ENCODE measurements around the gene ELOVL7. TPM values are rescaled to one million over a fixed set of nuclear protein-coding genes. Genes with fewer than 3 reads are reported as not detected.

The ELOVL7 gene
- total RNA-seq, 2 experiments from 2014 or later = 0.18 TPM; not detected in 1

GRCh38 chr5:60705144-60705543, 138.9 kb downstream of the ELOVL7 start:
- peaks cover 4% of the 10 kb centered on the region for H3K27me3 Mint-ChIP-seq
- CTCF ChIA-PET = interaction anchor here (1.4 kb wide), 1 partner anchor 36 kb away, joined by 5 read pairs; no protein-coding TSS in a partner anchor
- H3K4me1 Mint-ChIP-seq (ENCODE audit: low read depth) = peaks cover 9% of the 10 kb centered on the region
- intact Hi-C loops (cut with micrococcal nuclease) = no loop called here
- POLR2A ChIA-PET = no interaction called here
- H3K36me3 Mint-ChIP-seq (ENCODE audit: low read depth) = no peaks in the 10 kb centered on the region
- no peaks in the 10 kb centered on the region for H3K9me3 Mint-ChIP-seq
- no peak overlapping the region for H3K4me3 Mint-ChIP-seq
- no peak for DNase-seq
- no peak for ATAC-seq
- no peak for TF ChIP-seq CTCF (IDR thresholded peaks at IDR 0.05)
- H3K27ac Mint-ChIP-seq = no peak overlapping the region

GRCh38 chr5:60703944-60704343, 140.1 kb downstream of the ELOVL7 start:
- H3K36me3 Mint-ChIP-seq (ENCODE audit: low read depth) = no peaks in the 10 kb centered on the region
- H3K9me3 Mint-ChIP-seq = no peaks in the 10 kb centered on the region
- intact Hi-C loops (cut with micrococcal nuclease) = no loop called here
- ChIA-PET CTCF (no interaction called here), POLR2A (interaction anchor here (0.9 kb wide), 1 partner anchor 17 kb away, joined by 3 read pairs; no protein-coding TSS in a partner anchor)
- no peak for TF ChIP-seq CTCF (IDR thresholded peaks at IDR 0.05)
- no peak overlapping the region for H3K27ac Mint-ChIP-seq
- no peak for ATAC-seq
- DNase-seq = no peak
- no peak overlapping the region for H3K4me3 Mint-ChIP-seq
- H3K4me1 Mint-ChIP-seq (ENCODE audit: low read depth) = peaks cover 12% of the 10 kb centered on the region
- peaks cover 4% of the 10 kb centered on the region for H3K27me3 Mint-ChIP-seq

Other genes with a start within 250 kb of the ELOVL7 start
- 10 to 100 TPM; 30.2 to 34.1 TPM for gene DEPDC1B, start 144.1 kb downstream of the ELOVL7 start, total RNA-seq
- 10 to 100 TPM; 10.8 to 11.7 TPM for gene ERCC8, start 100.8 kb upstream of the ELOVL7 start, total RNA-seq
- 10 to 100 TPM; 41.2 to 46.6 TPM for gene NDUFAF2, start 100.9 kb upstream of the ELOVL7 start, total RNA-seq

Measured in activated CD8-positive, alpha-beta T cell treated with anti-CD3 and anti-CD28 coated beads for 36 hours (primary cell).